CD4-positive, alpha-beta T cell treated with Interleukin-6 for 4 hours (primary cell): ENCODE results near the gene COQ9.

Source experiments
- DNase-seq: peaks from one replicate; pipeline ENCODE4 v3.0.0-alpha.2; 2020; ENCODE audit warnings: mixed read lengths

Gene COQ9

GRCh38 chr16:57473906-57474305 lies 26.6 kb downstream of the COQ9 start:
- DNase-seq = no peak

- DNase-seq = no peak
These were observed 27.7 kb downstream of the COQ9 start for GRCh38 chr16:57474671-57475661.

- DNase-seq = peak; percentile 78
These were observed 28.5 kb downstream of the COQ9 start for GRCh38 chr16:57475711-57476339.

- DNase-seq = no peak
These were observed 29.5 kb downstream of the COQ9 start for GRCh38 chr16:57476546-57477410.

DNA sequence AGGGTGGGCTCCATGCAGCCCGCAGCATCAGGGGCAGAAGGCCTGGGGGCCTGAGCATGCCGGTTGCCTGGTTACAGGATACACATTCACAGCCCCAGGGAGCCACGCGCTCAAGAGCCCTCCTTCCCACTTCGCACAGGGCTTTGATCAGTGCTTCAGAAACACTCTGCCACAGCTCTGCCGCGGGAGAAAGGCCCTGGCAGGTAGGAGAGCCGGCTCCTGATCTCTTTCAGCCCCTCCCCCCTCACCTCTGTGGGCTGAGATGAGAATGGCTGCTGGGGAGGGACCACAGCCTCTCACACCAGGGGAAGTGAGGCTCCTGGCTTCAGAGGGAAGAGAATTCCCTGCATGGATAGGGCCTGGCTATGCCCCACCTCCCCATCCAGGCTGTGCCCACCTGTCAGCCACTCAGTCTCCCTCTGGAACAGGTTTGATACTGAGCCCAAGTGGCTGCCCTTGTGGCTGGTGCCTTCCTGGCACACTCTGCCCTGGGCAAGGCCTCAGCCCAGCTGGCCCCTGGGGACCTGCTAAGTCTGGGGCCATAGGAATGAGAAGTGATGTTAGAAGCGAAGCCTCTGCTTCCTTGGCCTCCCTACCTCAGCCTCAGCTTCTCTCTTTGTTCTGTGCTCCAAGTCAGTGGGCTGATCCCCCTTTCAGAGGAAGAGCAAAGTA lies 30.4 kb downstream of the COQ9 start:
- no peak for DNase-seq

- no peak for DNase-seq
These were observed 31.3 kb downstream of the COQ9 start for GRCh38 chr16:57478396-57479204.

DNA sequence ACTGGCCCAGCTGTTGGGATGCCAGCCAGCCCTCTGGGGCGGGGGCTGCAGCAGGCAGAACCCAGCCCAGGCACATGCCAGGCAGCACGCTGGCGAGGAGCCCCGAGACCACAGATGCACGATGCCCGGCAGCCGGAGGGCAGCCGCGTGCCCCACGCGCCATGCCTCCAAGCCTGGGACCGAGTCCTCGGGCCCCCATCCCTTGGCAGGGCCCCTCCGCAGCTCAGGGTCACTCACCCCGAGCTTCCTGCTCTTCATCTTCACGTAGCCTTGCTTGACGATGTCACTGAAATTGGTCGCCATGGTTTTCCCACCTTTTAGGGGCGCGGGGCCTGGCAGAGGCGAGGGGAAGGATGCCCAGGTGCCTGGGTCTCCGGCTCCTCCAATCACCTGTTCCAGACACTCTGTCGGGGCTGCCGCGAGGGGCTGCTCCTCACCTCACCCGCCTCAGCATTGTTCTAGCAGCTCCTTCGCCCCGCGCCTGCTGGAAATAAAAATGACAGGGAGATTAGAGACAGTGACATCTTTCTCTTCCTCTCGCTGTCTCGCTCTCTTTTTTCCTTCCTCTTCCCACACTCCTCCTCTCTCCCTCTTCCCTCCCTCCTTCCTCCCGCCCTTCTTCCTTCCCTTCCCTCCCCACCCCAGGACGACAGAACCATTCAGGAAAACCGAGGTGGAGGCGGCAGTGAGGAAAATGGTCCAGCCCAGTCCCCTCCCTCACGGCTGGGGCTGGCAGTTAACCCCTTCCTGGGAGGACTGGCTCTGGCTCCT lies 32.1 kb downstream of the COQ9 start:
- DNase-seq = no peak

- DNase-seq = no peak
These were observed 32.9 kb downstream of the COQ9 start for GRCh38 chr16:57479976-57480753.

- DNase-seq = no peak
These were observed 33.5 kb downstream of the COQ9 start for GRCh38 chr16:57480754-57481230.

DNA sequence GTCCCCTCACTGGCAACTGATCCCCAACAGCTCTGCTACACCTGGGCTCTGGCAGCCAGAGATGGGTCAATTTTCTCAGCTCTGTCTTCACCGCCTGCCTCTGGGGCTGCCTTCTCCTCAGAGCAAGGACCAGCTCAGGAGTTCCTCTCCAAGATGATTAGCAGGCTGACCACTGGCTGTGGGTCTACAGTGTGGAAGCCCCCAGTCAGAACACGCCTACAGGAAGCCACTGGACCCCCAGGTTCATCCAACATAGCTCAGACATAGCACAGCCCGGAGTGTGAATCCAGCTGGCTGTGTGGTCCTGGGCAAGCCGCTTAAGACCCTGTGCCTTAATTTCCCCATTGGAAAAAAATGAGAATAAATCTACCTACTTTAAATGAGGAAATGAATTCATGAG lies 34.1 kb downstream of the COQ9 start:
- DNase-seq = no peak

- DNase-seq = no peak
These were observed 35.7 kb downstream of the COQ9 start for GRCh38 chr16:57482845-57483545.

- no peak for DNase-seq
These were observed 36.6 kb downstream of the COQ9 start for GRCh38 chr16:57483725-57484514.

DNA sequence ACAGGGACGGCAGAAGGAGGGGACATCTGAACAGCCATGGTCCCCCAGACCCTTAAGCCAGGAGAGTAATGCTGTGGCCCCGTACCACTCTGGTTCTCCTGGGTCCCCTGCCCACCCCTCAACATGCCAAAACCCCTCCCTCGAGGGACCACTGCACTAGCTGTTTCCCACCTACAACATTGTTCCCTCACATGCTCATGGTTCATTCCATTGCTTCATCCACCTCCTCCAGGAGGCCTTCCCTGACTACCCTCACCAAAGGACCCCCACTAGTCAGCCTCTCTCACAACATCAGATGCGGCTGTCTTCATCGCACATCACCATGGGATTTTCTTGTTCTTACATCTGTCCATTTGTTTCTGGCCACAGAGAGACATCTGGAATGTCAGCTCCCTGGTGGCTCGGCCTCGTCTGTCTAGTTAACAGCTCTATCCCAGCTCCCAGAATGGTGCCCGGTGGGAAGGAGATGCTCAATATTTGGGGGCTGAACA lies 37.3 kb downstream of the COQ9 start:
- no peak for DNase-seq

GRCh38 chr16:57485091-57485915 lies 38.0 kb downstream of the COQ9 start:
- no peak for DNase-seq

DNA sequence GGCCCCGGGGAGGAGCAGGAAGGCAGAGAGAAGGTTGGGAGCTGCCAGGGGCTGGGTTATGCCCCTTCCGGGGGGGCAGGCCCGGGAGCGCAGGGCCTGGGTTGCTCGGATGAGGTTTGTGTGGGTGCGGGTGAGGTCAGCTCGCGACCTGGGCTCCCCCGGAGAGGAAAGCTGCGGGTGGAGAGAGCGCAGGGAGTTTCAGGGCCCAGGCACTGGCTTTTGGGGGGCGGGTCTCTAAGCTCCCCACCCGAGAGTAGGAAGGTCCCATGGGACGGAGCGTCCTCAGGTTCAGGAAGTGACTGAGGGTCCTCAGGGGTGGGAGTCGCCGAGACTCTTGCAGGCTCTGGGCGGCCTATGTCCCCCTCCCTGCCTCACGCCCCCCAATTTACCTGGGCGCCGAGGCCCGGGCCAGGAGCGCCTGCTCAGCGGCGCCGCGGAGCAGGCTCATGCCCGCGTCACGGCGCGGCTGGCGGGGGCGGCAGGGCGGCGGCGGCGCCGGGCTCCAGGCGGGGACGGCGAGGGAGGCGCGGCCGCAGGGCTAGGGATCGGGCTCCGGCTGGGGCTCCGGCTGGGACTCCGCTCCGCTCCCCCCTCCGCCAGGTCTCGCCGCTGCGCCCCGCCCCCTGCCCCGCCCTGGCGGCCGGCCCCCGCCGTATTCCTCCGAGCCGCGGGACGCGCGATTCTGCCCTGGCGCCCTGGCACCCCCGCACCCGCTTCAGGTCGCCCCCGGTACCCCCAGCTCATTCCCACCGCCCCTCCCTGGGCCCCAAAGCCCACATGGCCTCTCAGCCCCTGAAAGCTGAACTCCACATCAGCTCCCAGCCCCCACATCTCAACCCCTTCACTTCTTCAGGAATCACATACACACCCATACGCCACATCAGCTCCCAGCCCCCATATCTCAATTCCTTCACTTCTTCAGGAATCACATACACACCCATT lies 38.9 kb downstream of the COQ9 start, which contains the start of gene DOK4:
TSS of gene DOK4 (minus strand) at position 578 of the 942 bp plus-strand sequence. CDS start 6,986 bp downstream, outside the sequence.
- peak; percentile 88 for DNase-seq
